ENCODE data around the gene SPARCL1.
"Not testable (repeated sequence)": the region's sequence is repeated elsewhere in the genome, so short reads cannot be mapped to it uniquely, and the experiment has no call there.

The SPARCL1 gene

DNA sequence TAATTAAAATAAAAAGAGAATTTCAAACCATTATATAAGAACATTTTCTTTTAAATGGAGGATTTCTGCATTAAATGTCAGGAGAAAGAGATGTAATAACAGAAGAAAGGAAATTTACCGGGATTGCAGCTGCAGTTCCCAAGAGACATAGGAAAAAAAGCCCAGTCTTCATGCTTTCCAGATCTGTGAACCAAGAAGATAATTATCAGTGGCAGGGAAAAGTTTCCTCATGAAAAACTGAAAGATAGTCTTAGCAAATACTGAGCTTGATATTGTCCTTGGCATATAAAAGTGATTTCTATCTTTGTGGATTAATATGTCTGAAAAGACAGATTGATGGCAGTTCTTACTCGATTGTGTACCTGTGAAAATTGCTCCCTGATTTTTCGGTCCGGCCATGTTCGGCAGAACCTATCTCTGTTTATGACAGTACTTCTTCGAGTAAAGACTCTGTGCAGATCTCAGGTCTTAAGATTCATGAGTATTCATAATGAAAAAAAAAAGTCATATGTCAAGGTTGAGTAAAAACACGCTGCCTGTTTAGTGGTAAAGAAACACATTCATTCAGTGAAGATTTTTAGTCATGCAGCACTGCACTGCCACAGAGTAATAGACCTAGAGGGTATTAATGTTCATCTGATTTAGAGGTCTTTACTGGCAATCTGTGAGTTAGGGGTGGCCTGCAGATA, 29.6 kb downstream of the SPARCL1 start:
- DNase-seq (ENCODE audit: low spot score), result no peak

- no peak for DNase-seq (ENCODE audit: low spot score)
Measured at GRCh38 chr4:87498446-87498900, 30.7 kb downstream of the SPARCL1 start.

DNA sequence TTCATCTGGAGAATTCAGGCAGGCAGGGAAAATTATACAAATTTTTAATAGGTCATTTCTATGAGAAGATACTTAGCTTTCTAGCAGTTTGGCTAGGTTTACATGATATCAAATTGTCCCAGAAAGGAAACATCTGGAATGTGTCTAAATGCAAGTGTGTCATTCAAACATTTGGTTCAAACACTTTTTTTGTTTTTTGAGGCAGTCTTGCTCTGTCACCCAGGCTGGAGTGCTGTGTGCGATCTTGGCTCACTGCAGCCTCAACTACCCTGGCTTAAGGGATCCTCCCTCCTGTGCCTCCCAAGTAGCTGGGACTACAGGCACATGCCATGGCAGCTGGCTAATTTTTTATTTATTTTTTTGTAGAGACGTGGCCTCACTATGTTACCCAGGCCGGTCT, 31.6 kb downstream of the SPARCL1 start:
- DNase-seq (ENCODE audit: low spot score), result no peak

GRCh38 chr4:87497159-87497558, 32.0 kb downstream of the SPARCL1 start:
- DNase-seq (ENCODE audit: low spot score), result no peak

GRCh38 chr4:87493115-87493514, 36.1 kb downstream of the SPARCL1 start:
- no peak for DNase-seq (ENCODE audit: low spot score)

DNA sequence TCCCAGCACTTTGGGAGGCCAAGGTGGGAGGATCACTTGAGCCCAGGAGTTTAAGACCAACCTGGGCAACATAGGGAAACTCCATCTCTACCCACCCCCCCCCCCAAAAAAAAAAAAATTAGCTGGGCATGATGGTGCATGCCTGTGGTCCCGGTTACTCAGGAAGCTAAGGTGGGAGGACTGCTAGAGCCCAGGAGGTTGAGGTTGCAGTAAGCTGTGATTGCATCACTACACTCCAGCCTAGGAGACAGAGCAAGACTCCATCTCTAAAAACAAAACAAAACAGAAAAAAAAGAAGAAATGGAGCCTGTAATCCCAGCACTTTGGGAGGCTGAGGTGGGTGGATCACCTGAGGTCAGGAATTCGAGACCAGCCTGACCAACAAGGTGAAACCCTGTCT, 37.3 kb downstream of the SPARCL1 start:
- DNase-seq (ENCODE audit: low spot score), result not testable (repeated sequence)

- no peak for DNase-seq (ENCODE audit: low spot score)
Measured at GRCh38 chr4:87491436-87491835, 37.7 kb downstream of the SPARCL1 start.

DNA sequence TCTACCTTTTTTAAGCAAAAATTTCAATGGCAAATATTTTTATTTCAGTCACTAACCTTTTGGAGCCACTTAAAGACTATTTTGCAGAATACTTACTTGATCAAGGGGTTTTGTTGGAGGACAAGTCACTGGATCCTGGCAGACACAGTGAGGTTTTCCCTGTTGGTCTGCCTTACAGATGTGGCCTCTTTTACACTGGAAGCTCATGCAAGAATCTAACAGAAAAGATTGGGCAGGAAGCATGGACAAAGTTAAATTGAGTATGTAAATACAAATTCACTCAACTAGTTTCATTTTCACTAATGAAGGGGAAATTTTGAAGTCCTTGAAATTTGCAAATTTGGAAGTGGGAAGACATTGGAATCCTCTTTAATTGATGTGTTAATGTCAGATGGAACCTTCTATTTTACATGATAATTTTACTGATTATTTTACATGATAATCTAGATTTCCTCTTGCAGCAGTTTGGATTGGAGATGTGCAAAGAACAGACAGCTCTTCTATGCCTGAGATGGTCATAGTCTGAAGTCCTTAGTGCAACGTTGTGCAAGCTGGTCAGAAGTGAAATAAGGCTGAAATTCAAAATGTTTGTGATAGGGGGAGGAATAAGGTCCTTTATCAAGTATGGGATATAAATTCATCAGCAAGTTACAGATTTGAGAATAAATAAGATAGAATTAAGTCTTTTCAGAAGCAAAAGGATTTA, 38.4 kb downstream of the SPARCL1 start:
- DNase-seq (ENCODE audit: low spot score), result no peak

DNA sequence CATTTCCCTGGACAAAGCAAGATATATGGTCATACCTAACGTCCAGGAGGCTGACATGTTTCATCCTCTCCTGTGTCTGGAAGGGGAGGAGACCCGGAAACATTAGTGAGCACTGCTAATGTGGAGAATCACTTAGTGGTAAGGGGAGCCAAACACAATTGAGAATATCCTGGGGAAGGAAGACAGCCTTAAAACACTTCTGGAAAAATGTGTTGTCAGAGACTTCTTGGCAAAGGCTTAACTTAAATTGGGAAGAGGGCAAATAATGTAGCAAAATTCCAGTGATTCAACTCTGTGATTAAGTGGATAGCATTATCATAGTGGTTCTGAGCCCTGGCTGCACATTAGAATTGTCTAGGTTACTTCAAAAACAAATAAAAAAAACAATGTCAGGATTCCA, 39.5 kb downstream of the SPARCL1 start:
- no peak for DNase-seq (ENCODE audit: low spot score)

- not testable (repeated sequence) for DNase-seq (ENCODE audit: low spot score)
Measured at GRCh38 chr4:87488666-87489065, 40.5 kb downstream of the SPARCL1 start.

GRCh38 chr4:87483247-87483646, 45.9 kb downstream of the SPARCL1 start:
- DNase-seq (ENCODE audit: low spot score), result not testable (repeated sequence)

- no peak for DNase-seq (ENCODE audit: low spot score)
Measured at GRCh38 chr4:87481377-87481776, 47.8 kb downstream of the SPARCL1 start.

- DNase-seq (ENCODE audit: low spot score), result no peak
Measured at GRCh38 chr4:87478732-87479250, 50.4 kb downstream of the SPARCL1 start.

DNA sequence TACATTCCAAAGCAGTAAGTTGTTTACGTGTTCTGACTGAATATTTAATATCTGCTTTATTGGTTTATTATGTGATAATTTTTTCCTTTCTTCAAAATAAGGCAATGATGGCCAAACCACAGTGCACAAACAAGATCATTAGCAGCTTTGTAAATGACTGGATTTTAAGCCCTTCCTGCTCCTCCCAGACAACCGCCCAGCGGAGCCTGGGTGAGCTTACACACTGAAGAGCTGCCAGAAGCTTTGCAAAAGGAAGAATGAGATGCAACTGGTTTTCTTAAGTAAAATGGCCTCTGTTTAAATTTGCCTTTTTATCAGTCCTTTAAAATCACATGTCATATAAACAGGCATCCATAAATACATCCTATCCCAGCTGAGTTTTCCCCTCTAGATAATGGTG, 52.2 kb downstream of the SPARCL1 start:
- DNase-seq (ENCODE audit: low spot score), result no peak

GRCh38 chr4:87469390-87469789, 59.8 kb downstream of the SPARCL1 start:
- no peak for DNase-seq (ENCODE audit: low spot score)

DNA sequence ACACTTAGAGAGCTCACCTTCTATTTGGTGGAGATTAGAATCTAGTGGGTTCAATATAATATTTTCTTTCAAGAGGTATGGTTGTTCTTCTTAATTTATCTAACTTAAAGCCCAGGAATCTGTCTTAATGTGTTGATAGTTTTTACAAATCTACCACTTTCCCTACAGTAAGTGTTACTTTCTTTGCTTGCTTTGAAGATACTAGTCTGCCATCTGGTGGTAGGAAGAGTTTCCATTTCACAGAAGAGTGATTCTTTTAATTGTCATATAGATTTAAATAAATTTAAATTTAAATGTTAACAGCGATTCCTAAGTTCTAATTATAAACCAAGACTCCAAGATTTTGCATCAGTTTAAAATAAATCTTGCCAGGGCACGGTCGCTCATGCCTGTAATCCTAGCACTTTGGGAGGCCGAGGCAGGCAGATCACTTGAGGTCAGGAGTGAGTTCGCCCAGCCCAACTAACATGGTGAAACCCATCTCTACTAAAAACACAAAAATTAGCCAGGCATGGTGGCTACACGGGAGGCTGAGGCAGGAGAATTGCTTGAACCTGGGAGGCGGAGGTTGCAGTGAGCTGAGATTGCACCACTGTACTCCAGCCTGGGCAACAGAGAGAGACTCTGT, 63.3 kb downstream of the SPARCL1 start:
- DNase-seq (ENCODE audit: low spot score), result no peak

- DNase-seq (ENCODE audit: low spot score), result no peak
Measured at GRCh38 chr4:87462102-87462501, 67.1 kb downstream of the SPARCL1 start.

- DNase-seq (ENCODE audit: low spot score), result no peak
Measured at GRCh38 chr4:87461281-87461700, 67.9 kb downstream of the SPARCL1 start.

GRCh38 chr4:87458913-87459312, 70.3 kb downstream of the SPARCL1 start:
- no peak for DNase-seq (ENCODE audit: low spot score)

GRCh38 chr4:87451537-87451936, 77.6 kb downstream of the SPARCL1 start:
- no peak for DNase-seq (ENCODE audit: low spot score)

- DNase-seq (ENCODE audit: low spot score), result not testable (repeated sequence)
Measured at GRCh38 chr4:87446375-87446774, 82.8 kb downstream of the SPARCL1 start.

GRCh38 chr4:87445964-87446363, 83.2 kb downstream of the SPARCL1 start:
- DNase-seq (ENCODE audit: low spot score), result no peak

DNA sequence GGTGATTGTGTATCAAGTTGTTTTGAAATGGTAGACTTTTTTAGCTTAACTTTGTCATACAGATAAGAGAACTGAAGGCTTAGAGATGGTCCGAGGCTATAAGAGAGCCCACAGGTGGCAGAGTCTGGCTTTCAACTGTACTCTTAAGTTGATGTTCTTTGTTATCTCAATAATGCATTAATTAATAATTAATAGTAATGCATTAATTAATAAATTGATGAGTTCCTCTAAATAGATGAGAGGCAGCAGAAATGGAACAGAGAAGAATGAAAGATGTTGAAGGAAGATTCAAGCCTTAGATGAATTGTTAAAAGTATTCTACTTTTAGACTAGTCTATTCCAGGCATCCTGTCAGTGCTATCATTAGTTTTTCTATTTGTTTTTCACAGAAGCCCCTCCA, 84.4 kb downstream of the SPARCL1 start:
- no peak for DNase-seq (ENCODE audit: low spot score)
